Esophagus muscularis mucosa (tissue), 4 donors: ENCODE measurements around the gene FUT3. TPM values are rescaled to one million over a fixed set of nuclear protein-coding genes. Genes with fewer than 3 reads are reported as not detected.

Experiments used
- DNase-seq: peaks from one replicate; pipeline ENCODE4 v3.0.0-alpha.2; 2017; ENCODE audit errors: extremely low spot score
- H3K27ac ChIP-seq, 4 donors: fragments of 200-600 bp; sonication (generic); replicated peaks in 1 of 4; 1 replicate in 3 of 4; 2 replicates in 1 of 4; pipeline ENCODE4 v1.5.1; 2016 to 2019; ENCODE audit warnings: mild to moderate bottlenecking in 1 of 4
- H3K27me3 ChIP-seq, 4 donors: fragments of 200-600 bp; sonication (generic); one replicate each; pipeline versions ENCODE4 v1.5.1 to v1.6.0; 2016 to 2019
- H3K36me3 ChIP-seq, 4 donors: fragments of 200-600 bp; sonication (generic); one replicate each; pipeline ENCODE4 v1.5.1; 2016 to 2019
- H3K4me1 ChIP-seq, 4 donors: fragments of 200-600 bp; sonication (generic); one replicate each; pipeline ENCODE4 v1.5.1; 2016 to 2019
- H3K4me3 ChIP-seq, 4 donors: fragments of 200-600 bp; sonication (generic); 1 replicate in 2 of 4; 2 replicates in 2 of 4; pipeline ENCODE4 v1.5.1; 2016 to 2019; ENCODE audit warnings: mild to moderate bottlenecking in 4 of 4, moderate library complexity in 1 of 4
- H3K9me3 ChIP-seq, 4 donors: fragments of 200-600 bp; sonication (generic); 1 replicate in 3 of 4; 2 replicates in 1 of 4; pipeline ENCODE4 v1.5.1; 2016 to 2019
- CTCF ChIP-seq, 3 experiments: fragments of 200-600 bp in 2 of 3; fragments of 450-650 bp in 1 of 3; sonication (generic) in 2 of 3; IDR thresholded peaks; one replicate each; pipeline ENCODE4 v1.5.1; 2017 to 2019; ENCODE audit warnings: antibody characterized with exemption in 3 of 3, mild to moderate bottlenecking in 2 of 3, moderate library complexity in 1 of 3
- EP300 ChIP-seq: sonication (generic); formaldehyde crosslinking; IDR thresholded peaks from one replicate; pipeline ENCODE4 v1.6.1; 2017; ENCODE audit warnings: antibody characterized with exemption
- POLR2A ChIP-seq: fragments of 450-650 bp; IDR thresholded peaks from one replicate; pipeline ENCODE4 v1.6.1; 2017; ENCODE audit warnings: antibody characterized with exemption, moderate library complexity, mild to moderate bottlenecking, low read depth
- POLR2AphosphoS5 ChIP-seq, 2 donors: sonication (generic); formaldehyde crosslinking; IDR thresholded peaks; one replicate each; pipeline ENCODE4 v1.6.1; 2017; ENCODE audit warnings: antibody characterized with exemption in 2 of 2
- WGBS: methylation state at CpG from one replicate; pipeline ENCODE4 v1.1.5; 2018; 5-methylcytosine and 5-hydroxymethylcytosine counted together
- intact Hi-C: fragments of 100-400 bp; cut with DNase I; formaldehyde crosslinking; loops from one replicate; pipeline ENCODE4 v1.15.1; 2023
- total RNA-seq, 4 donors: library from RNA; depleted of rRNA; stranded (reverse); fragments of >200 nt; gene quantifications; one replicate each; pipeline versions ENCODE4 v1.1.0 to v1.2.1, GENCODE V29; 2016

FUT3 gene
- total RNA-seq, 4 donors from 2014 or later, result 0.57 TPM; not detected in 3

GRCh38 chr19:5867201-5868136 is 16.2 kb upstream of the FUT3 start:
- H3K9me3 ChIP-seq, result no peaks in the 10 kb centered on the region
- intact Hi-C loops, result no loop called here
- no peak for TF ChIP-seq POLR2AphosphoS5 (IDR thresholded peaks at IDR 0.05)
- TF ChIP-seq POLR2A, result no peak
- TF ChIP-seq EP300, result no peak
- no peak for TF ChIP-seq CTCF (IDR thresholded peaks at IDR 0.05)
- no peaks in the 10 kb centered on the region for H3K27me3 ChIP-seq
- no peak overlapping the region for H3K4me3 ChIP-seq
- peaks cover 0 to 2% (median 0%) of the 10 kb centered on the region in 4 donors for H3K4me1 ChIP-seq
- no peaks in the 10 kb centered on the region for H3K36me3 ChIP-seq
- no peak overlapping the region for H3K27ac ChIP-seq
- no peak for DNase-seq
- WGBS, result 85% methylated on average over 22 of the region's 31 CpGs

- Histone ChIP-seq H3K36me3 (no peaks in the 10 kb centered on the region), H3K4me1 (no peaks in the 10 kb centered on the region), H3K9me3 (no peaks in the 10 kb centered on the region), H3K4me3 (no peak overlapping the region), H3K27ac (no peak overlapping the region), H3K27me3 (no peaks in the 10 kb centered on the region)
- DNase-seq, result no peak
- WGBS, result 93% methylated on average over 10 of the region's 11 CpGs
- intact Hi-C loops, result no loop called here
- TF ChIP-seq POLR2A, result no peak
- no peak for TF ChIP-seq EP300
- TF ChIP-seq POLR2AphosphoS5 (IDR thresholded peaks at IDR 0.05), result no peak
- no peak for TF ChIP-seq CTCF (IDR thresholded peaks at IDR 0.05)
Measured at GRCh38 chr19:5865772-5866171, 14.5 kb upstream of the FUT3 start.

GRCh38 chr19:5864725-5865486 is 13.7 kb upstream of the FUT3 start:
- no peaks in the 10 kb centered on the region for H3K4me1 ChIP-seq
- H3K27ac ChIP-seq, result no peak overlapping the region
- DNase-seq, result no peak
- H3K27me3 ChIP-seq, result no peaks in the 10 kb centered on the region
- WGBS, result 93% methylated on average over 14 of the region's 14 CpGs
- H3K36me3 ChIP-seq, result no peaks in the 10 kb centered on the region
- intact Hi-C loops, result no loop called here
- no peak overlapping the region for H3K4me3 ChIP-seq
- TF ChIP-seq EP300 (no peak), CTCF (IDR thresholded peaks at IDR 0.05) (peak in 1 of 3 experiments; percentile 9), POLR2AphosphoS5 (IDR thresholded peaks at IDR 0.05) (no peak), POLR2A (no peak)
- no peaks in the 10 kb centered on the region for H3K9me3 ChIP-seq

DNA sequence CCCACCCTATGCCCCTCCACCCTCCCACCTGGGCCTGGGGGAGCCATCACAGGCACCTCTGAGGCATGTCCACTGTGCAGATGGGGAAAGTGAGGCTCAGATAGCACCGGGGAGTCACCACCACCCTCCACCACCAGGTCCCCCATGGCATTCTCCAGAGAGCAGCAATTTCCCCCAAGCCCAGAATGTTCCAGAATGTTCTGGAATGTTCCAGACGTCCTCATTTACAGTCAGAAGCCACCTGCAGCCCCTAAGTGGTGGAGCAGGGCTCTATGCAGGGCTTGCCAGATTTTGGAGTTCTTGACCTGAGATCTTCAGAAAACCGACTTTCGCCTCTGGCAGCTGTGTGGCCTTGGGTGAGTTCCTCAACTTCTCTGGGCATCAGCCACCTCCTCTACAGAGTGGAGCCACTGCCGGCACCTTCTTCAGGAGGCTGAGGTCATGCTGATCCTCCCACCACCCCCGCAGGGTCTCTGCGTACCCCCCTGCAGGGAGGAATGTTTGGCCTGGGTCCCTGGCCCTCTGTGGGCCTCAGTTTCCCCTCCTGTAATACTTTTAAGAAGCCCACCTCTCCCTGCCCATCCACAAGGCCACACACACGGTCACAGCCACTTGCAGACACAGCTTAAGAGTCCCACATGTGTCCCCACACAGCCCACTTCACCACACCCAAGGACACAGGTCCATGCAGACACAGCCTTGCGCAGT is 12.9 kb upstream of the FUT3 start:
- WGBS, result 93% methylated on average over 6 of the region's 9 CpGs
- no peak overlapping the region for H3K27ac ChIP-seq
- H3K4me1 ChIP-seq, result no peaks in the 10 kb centered on the region
- H3K27me3 ChIP-seq, result no peaks in the 10 kb centered on the region
- intact Hi-C loops, result no loop called here
- no peak for DNase-seq
- no peak overlapping the region for H3K4me3 ChIP-seq
- TF ChIP-seq POLR2AphosphoS5 (IDR thresholded peaks at IDR 0.05) (no peak), CTCF (IDR thresholded peaks at IDR 0.05) (no peak), EP300 (no peak), POLR2A (no peak)
- no peaks in the 10 kb centered on the region for H3K36me3 ChIP-seq
- H3K9me3 ChIP-seq, result no peaks in the 10 kb centered on the region
